Globus pallidus (tissue), 1 donor: ENCODE results near the gene PRODH2.

Experiments
- DNase-seq: peaks from one replicate; pipeline ENCODE4 v3.0.0-alpha.2; 2015; ENCODE audit warnings: low spot score

The PRODH2 gene

GRCh38 chr19:35812220-35813042, at the start of gene PRODH2:
PRODH2 (minus strand) TSS chr19:35812845; CDS start chr19:35812805, 40 bp downstream.
- DNase-seq = no peak

- no peak for DNase-seq
Observed at GRCh38 chr19:35861640-35862160, 49.1 kb upstream of the PRODH2 start.

- no peak for DNase-seq
Observed at GRCh38 chr19:35860818-35861639, 48.4 kb upstream of the PRODH2 start.

- no peak for DNase-seq
Observed at GRCh38 chr19:35860436-35860817, 47.8 kb upstream of the PRODH2 start.

GRCh38 chr19:35859414-35859813, 46.8 kb upstream of the PRODH2 start:
- DNase-seq = no peak

- DNase-seq = no peak
Observed at GRCh38 chr19:35858311-35858710, 45.7 kb upstream of the PRODH2 start.

GRCh38 chr19:35856546-35857149, 44.0 kb upstream of the PRODH2 start, which contains the start of gene KIRREL2:
KIRREL2 (plus strand) TSS chr19:35856911; CDS start chr19:35857120, 209 bp downstream.
- no peak for DNase-seq

- DNase-seq = no peak
Observed at GRCh38 chr19:35853038-35853756, 40.6 kb upstream of the PRODH2 start.

GRCh38 chr19:35852029-35852780, 39.6 kb upstream of the PRODH2 start, which contains the start of gene NPHS1:
NPHS1 (minus strand) TSS chr19:35852504; CDS start chr19:35851837, 667 bp downstream.
- no peak for DNase-seq

GRCh38 chr19:35851213-35852028, 38.8 kb upstream of the PRODH2 start:
- DNase-seq = no peak

- DNase-seq = no peak
Observed at GRCh38 chr19:35848919-35849505, 36.4 kb upstream of the PRODH2 start.

GRCh38 chr19:35848486-35848885, 35.8 kb upstream of the PRODH2 start:
- no peak for DNase-seq

- no peak for DNase-seq
Observed at GRCh38 chr19:35847911-35848310, 35.3 kb upstream of the PRODH2 start.

- no peak for DNase-seq
Observed at GRCh38 chr19:35846038-35846668, 33.5 kb upstream of the PRODH2 start.

GRCh38 chr19:35845215-35846037, 32.8 kb upstream of the PRODH2 start:
- no peak for DNase-seq

GRCh38 chr19:35844482-35845214, 32.0 kb upstream of the PRODH2 start:
- DNase-seq = no peak
